Fibroblast of the aortic adventitia (primary cell): Measurements from ENCODE around the gene TRAF5. TPM values are rescaled to one million over a fixed set of nuclear protein-coding genes. Genes with fewer than 3 reads are reported as not detected.

Source experiments
- DNase-seq: peaks from one replicate; pipeline ENCODE4 v3.0.0-alpha.2; 2010; ENCODE audit warnings: low read depth
- H3K4me3 ChIP-seq: 2 replicates; pipeline ENCODE4 v1.5.1; 2011; ENCODE audit warnings: low read depth, mild to moderate bottlenecking, control low read depth, low read length, moderate library complexity
- total RNA-seq: library from RNA; depleted of rRNA; stranded (reverse); fragments of >200 nt; gene quantifications from 2 replicates; pipeline ENCODE4 v1.2.3, GENCODE V29; 2012; ENCODE audit warnings: low replicate concordance
- TF ChIP-seq, protein P1 (sequence below): IDR thresholded peaks from 2 replicates; pipeline ENCODE4 v1.5.1; 2011; ENCODE audit warnings: mild to moderate bottlenecking, low read length, control low read depth, inconsistent platforms; ENCODE audit not compliant: insufficient read depth

The TRAF5 gene
- total RNA-seq, 1 donor = 9.4 TPM

DNA sequence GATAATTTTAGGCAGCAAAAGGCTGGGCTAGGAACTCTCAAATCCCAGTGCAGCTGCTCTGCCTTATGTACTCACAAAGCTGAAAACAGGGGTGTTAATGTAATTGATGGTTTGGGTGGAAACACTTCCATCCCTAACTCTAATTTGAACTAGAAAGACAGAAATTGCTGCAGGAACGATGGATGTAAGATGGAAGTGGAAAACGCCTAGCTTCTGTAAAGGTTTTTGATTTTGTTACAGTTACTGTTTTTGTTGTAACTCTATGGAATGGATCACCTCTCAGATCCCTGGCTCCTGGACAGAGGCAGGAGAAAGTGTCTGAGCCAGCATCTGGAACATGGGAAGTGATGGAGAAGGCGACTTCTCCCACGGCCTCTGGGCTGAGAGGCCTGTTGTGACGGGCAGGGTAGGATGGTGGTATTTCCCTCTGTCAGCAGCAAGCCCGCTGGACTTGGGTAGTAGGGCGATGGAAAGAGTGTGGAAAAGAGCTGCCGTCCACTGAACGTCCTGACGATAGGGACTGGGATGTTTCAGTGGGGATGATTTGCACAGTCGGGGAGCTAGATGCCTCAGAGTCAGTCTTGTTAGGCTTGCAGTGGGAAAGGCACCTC lies 1.6 kb downstream of the TRAF5 start:
- peak overlapping the region; percentile 77 for H3K4me3 ChIP-seq
- no peak for DNase-seq
- TF ChIP-seq, protein P1, sequence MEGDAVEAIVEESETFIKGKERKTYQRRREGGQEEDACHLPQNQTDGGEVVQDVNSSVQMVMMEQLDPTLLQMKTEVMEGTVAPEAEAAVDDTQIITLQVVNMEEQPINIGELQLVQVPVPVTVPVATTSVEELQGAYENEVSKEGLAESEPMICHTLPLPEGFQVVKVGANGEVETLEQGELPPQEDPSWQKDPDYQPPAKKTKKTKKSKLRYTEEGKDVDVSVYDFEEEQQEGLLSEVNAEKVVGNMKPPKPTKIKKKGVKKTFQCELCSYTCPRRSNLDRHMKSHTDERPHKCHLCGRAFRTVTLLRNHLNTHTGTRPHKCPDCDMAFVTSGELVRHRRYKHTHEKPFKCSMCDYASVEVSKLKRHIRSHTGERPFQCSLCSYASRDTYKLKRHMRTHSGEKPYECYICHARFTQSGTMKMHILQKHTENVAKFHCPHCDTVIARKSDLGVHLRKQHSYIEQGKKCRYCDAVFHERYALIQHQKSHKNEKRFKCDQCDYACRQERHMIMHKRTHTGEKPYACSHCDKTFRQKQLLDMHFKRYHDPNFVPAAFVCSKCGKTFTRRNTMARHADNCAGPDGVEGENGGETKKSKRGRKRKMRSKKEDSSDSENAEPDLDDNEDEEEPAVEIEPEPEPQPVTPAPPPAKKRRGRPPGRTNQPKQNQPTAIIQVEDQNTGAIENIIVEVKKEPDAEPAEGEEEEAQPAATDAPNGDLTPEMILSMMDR = no peak

DNA sequence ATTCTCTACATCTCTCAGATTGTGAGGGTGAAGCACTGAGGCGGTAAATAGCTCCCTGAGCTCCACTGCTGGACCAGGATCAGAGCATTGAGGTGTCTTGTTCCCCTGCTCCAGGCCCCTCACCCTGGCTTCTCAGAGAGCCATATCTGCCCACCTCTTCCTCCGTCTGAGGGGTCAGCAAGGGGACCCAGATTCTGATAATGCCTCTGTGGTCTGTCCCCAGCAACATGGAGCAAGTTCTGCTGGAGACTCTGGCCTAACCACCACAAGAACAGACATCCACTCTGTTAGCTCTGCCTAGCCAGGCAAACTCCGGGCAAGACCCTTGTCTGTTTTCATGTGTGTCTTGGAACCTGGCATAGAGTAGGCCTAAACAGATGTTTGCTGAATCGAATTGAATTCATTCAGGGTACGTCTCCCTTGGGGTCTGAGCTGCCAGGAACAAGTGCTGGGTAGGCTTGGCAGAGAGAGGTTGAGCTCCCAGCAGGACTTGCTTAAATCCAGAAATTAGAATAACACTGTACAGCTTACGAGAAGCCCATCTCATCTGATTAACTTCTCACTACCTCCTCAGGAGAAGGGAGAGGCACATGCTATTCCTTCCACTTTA lies 2.3 kb downstream of the TRAF5 start:
- no peak overlapping the region for H3K4me3 ChIP-seq
- DNase-seq = no peak
- TF ChIP-seq, protein P1 = no peak

DNA sequence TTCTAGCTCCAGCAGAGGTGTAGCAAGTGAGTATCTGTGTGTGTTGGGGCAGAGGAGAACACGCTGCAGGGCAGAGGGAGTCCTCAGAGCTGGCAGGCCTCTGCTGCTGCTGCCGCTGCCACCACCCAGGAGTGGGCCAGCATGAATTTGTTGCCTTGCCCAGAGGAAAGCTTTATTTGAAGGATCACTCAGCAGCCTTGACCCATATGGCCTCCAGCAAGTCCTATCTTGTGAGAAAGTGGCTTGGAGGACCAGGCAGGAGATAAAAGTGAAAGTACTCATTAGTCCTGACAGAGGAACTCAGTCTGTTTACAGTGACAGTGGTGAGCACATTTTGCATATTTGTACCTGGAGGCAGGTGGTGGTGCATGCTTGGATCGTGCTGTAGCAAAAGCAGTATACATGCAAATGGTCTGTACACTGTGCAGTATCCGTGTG lies 3.1 kb downstream of the TRAF5 start:
- TF ChIP-seq, protein P1 = no peak
- H3K4me3 ChIP-seq = no peak overlapping the region
- DNase-seq = no peak

DNA sequence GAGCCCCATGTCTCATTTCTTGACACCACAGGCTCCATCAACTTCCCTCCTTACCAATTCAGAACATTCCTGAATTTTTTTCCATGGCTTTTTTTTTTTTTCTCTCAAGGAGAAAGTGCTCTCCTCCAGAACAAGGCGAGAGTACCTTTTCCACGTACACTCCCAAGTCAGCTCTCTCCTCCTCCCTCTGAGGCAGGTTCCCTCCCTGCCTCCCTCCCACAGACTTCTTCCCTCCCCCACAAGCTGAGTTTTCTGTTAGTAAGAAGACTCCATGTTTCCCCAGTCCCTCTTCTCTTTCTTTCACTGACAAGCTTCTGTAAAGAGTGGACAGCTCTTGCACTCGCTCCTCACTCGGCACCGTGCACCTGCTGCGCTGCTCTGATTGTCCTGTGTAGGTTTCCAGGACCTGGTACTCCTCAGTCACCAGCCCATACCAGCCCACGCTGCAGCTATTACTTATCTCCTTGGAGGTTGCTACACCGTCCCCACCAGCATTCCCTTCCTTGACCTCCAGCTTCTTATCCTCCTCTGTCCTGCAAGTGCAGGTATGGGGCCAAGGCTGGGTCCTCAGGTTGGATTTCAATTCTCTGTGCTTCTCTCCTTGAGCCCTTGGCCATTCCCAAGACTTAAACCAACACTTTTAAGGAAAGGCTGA lies 3.8 kb downstream of the TRAF5 start:
- H3K4me3 ChIP-seq = no peak overlapping the region
- TF ChIP-seq, protein P1 = no peak
- no peak for DNase-seq

DNA sequence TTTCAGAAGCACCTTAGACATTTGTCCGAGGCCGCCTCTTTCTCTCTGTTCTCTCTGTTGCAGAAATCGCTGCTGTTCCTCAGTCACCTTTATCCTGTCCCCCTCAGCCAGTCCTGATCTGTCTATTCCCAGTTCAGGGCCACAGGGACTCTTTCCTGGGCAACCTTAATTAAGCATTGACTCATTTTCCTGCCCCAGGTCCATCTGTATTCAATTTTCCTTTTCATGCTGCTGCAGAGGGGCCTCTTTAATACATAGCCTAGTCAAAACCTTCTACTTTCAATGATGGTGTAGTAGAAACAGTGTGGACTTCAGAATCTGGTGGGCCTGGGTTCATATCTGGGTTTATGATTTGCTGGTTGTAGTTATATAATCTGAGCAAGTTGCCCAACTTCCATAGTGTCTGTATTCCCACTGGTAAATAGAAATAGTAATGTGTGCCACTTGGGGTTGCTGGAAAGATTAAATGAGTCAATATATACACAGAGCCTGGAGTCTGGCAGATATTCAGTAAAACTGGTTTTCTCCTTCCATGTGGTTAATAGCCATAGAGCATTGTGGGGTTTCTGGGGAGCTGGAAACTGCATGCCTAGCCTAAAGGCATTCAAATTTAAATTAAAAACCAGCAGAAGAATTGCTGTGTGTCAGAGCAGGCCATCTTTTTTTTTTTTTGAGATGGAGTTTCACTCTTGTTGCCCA lies 4.5 kb downstream of the TRAF5 start:
- H3K4me3 ChIP-seq = no peak overlapping the region
- DNase-seq = peak; percentile 43
- TF ChIP-seq, protein P1 = no peak

DNA sequence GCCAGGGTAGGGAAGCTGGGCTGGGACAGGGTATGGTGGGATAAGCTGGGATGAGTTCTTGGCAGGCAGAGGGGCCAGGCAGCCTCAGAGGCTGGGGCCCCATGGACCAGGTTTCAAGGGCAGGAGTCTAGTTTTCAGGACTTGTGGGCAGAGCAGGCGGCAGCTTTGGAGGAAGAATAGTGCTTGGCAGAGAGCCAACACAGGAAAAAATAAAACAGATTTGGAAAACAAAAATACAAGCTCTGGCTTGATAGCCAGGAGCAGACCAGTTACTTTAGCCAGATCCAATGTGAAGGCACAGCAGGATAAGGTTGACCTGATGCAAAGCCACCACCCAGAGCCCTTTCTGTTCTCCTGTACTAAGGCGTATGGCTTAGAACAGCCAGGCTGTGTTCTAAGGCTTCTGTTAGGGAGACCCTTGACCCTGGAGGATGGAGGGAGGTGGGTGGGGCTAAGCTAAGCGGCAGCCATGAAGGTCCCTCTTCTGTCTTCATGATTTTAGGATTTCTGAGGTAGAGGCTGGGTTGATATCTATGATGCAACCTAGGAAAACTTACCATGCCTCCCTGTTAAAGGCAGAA lies 5.5 kb downstream of the TRAF5 start:
- no peak overlapping the region for H3K4me3 ChIP-seq
- DNase-seq = no peak
- TF ChIP-seq, protein P1 = no peak
